Body of pancreas (tissue), 4 donors: ENCODE measurements around the gene CUTA.
A peak's percentile ranks its signal among the peaks of the same experiment; 100 is the strongest.

ENCODE experiments used
- POLR2A ChIP-seq, 3 donors: fragments of 450-650 bp; IDR thresholded peaks; one replicate each; pipeline ENCODE4 v1.6.1; 2016; ENCODE audit warnings: antibody characterized with exemption in 3 of 3, mild to moderate bottlenecking in 2 of 3
- TF ChIP-seq, protein P1 (sequence below), 7 experiments: fragments of 450-650 bp in 4 of 7; fragments of 200-600 bp in 3 of 7; sonication (generic) in 3 of 7; IDR thresholded peaks; one replicate each; pipeline ENCODE4 v1.5.1; 2016 to 2019; ENCODE audit warnings: antibody characterized with exemption in 7 of 7

DNA sequence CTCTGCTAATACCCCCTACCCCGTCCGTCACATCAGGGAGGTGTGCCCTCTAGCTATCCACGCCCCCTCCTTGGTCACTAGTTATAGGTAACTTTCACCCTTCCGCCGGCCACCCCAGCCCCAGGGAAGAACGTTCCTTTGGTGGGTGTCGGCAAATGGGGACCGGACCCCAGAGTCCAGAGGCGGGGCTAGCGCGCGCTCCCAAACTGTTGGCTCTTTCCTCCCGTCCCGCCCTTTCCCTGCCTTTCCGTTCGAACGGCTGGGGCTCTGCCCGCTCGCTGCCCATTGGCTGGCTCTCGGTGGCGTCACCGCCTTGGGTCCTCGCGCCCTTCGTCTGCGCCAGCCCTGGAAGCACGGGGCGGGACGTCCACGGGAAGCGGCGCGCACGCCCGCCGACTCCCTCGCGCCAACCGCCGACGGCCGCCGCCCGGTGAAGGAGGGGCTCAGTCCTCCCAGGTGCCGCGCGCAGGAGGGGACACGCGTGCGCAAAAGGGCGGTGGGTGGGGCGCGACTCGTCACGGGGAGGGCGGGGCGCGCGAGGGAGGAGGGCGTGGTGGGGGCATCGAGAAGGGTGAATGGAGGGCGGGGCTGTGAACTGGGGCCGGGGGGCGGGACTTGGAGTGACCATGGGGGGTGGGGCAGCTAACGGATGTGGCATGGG lies 7.7 kb downstream of the CUTA start:
- TF ChIP-seq, protein P1, sequence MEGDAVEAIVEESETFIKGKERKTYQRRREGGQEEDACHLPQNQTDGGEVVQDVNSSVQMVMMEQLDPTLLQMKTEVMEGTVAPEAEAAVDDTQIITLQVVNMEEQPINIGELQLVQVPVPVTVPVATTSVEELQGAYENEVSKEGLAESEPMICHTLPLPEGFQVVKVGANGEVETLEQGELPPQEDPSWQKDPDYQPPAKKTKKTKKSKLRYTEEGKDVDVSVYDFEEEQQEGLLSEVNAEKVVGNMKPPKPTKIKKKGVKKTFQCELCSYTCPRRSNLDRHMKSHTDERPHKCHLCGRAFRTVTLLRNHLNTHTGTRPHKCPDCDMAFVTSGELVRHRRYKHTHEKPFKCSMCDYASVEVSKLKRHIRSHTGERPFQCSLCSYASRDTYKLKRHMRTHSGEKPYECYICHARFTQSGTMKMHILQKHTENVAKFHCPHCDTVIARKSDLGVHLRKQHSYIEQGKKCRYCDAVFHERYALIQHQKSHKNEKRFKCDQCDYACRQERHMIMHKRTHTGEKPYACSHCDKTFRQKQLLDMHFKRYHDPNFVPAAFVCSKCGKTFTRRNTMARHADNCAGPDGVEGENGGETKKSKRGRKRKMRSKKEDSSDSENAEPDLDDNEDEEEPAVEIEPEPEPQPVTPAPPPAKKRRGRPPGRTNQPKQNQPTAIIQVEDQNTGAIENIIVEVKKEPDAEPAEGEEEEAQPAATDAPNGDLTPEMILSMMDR (IDR thresholded peaks at IDR 0.05), result no peak
- peak in 2 of 3 donors; percentile 43 to 46 for TF ChIP-seq POLR2A (IDR thresholded peaks at IDR 0.05)
